GM15510 (cell line): ENCODE measurements around the gene STX2.

ENCODE experiments used
- POLR2A ChIP-seq: IDR thresholded peaks from 3 replicates; pipeline ENCODE4 v1.6.1; 2011; ENCODE audit warnings: borderline replicate concordance; ENCODE audit not compliant: insufficient read length; ENCODE audit errors: extremely low read depth

Gene STX2

DNA sequence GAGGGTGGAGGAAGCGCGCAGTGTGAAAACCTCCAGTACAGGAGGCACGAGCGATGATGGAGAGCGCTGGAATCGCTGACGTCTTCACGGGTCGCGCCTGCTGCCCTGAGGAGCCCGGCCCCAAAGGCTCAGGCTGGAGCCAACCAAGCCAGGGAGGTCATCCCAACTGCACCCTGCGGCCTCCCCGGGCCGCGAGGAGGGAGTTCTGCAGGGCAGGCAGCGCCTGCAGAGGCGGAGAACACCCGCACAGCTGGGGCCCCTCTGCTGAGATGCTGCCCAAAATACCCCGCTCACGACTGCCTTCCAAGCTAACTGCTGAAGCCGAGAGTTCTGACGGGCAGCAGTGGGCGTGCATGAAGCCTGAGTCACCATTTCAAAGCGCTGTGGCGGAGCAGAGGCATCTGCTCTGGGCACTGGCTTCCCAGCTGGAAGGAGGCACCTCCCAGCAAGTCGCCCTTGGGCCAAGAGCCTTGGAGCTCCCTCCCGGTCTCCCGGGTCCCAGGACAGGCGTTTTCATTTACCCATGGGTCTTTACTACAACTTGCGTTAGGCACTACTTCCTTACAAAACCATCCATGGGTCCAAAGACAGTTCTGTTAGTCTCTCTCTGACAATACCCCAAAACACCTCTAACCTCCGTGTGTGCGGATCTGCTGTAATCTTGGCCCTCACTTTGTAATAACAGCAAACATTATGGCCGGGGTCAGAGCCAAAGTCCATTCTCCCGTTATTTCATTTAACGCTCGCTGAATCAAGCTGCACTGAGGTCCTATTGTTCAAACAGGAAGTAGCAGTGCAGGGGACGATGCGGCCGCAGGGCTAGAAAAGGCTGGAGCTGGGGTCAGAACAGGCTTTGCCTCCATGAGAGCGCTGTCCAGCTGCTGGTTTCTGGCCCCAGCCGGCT is 62.8 kb downstream of the STX2 start:
- no peak for TF ChIP-seq POLR2A

DNA sequence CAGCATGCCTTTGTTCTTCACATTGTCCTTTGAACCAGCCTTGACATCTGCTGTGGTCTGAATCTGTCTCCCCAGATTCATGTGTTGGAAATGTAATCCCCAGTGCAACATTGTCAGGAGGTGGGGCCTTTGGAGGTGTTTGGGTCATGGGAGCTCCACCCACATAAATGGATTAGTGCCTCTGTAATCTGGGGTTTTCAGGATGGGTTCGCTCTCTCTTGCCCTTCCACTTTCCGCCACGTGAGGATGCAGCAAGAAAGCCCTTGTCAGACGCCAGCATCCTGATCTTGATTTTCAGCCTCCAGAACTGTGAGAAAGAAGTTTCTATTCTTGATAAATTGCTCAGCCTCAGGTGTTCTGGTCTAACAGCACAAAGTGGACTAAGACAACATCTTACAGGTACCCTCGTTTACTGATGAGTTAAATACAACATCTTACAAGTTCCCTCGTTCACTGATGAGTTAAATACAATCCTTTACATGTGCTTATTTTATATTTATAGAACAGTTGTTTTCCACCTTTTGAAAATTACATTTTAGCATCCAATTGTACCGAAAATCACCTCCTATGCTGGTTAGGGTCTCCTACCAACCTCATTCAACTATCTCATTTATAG is 68.5 kb downstream of the STX2 start:
- no peak for TF ChIP-seq POLR2A

- no peak for TF ChIP-seq POLR2A
Observed at GRCh38 chr12:130768120-130768519, 70.9 kb downstream of the STX2 start.

- TF ChIP-seq POLR2A: no peak
Observed at GRCh38 chr12:130766470-130766869, 72.6 kb downstream of the STX2 start.

DNA sequence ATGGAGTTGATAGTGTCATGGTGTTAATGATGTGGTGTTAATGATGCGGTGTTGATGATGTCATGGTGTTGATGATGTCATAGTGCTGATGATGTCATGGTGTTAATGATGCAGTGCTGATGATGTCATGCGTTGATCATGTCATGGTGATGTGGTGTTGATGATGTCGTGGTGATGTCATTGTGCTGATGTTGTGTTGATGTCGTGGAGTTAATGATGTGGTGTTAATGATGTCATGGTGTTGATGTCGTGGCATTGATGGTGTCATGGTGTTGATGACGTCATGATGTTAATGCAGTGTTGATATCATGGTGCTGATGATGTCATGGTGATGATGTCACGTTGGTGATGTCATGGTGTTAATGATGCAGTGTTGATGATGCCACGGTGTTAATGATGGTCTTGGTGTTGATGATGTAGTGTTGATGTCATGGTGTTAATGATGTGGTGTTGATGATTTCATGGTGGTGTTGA is 73.8 kb downstream of the STX2 start:
- no peak for TF ChIP-seq POLR2A

- TF ChIP-seq POLR2A: no peak
Observed at GRCh38 chr12:130764475-130765185, 74.4 kb downstream of the STX2 start.

GRCh38 chr12:130764073-130764472 is 75.0 kb downstream of the STX2 start:
- no peak for TF ChIP-seq POLR2A

- TF ChIP-seq POLR2A: no peak
Observed at GRCh38 chr12:130762319-130762675, 76.8 kb downstream of the STX2 start.

- no peak for TF ChIP-seq POLR2A
Observed at GRCh38 chr12:130761537-130762318, 77.3 kb downstream of the STX2 start.

DNA sequence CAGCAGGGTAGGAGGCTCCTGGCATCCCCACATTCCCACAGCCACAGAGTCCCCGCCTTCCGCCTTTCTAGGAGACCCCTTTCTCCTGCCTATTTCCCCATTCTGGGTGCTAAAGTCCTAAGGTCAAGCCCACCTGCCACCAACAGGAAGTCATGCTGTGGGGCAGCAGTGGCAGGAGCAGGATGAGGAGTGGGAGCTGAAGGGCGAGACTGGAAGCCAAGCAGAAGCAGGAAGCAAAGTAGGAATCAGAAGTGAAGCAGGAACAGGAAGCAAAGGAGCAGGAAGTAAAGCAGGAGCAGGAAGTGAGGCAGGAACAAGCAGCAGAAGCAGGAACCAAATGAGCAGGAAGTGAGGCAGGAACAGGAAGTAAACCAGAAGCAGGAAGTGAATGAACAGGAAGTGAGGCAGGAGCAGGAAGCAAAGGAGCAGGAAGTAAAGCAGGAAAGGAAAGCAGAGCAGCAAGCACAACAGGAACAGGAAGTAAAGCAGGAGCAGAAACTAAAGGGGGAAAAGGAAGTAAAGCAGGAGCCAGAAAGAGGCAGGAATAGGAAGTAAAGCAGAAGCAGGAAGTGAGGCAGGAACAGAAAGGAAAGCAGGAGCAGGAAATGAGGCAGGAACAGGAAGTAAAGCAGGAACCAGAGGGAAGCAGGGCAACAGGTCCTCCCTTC is 84.7 kb downstream of the STX2 start:
- TF ChIP-seq POLR2A: no peak

- no peak for TF ChIP-seq POLR2A
Observed at GRCh38 chr12:130752692-130753230, 86.3 kb downstream of the STX2 start.

- no peak for TF ChIP-seq POLR2A
Observed at GRCh38 chr12:130748786-130749185, 90.3 kb downstream of the STX2 start.

- no peak for TF ChIP-seq POLR2A
Observed at GRCh38 chr12:130747867-130748740, 90.9 kb downstream of the STX2 start.
